ENCODE measurements around the gene CLEC16A. TPM values are rescaled to one million over a fixed set of nuclear protein-coding genes. Genes with fewer than 3 reads are reported as not detected.

Gene CLEC16A
- total and polyA plus RNA-seq, 3 experiments from 2014 or later = 18.6 to 38.2 (median 38.1) TPM

DNA sequence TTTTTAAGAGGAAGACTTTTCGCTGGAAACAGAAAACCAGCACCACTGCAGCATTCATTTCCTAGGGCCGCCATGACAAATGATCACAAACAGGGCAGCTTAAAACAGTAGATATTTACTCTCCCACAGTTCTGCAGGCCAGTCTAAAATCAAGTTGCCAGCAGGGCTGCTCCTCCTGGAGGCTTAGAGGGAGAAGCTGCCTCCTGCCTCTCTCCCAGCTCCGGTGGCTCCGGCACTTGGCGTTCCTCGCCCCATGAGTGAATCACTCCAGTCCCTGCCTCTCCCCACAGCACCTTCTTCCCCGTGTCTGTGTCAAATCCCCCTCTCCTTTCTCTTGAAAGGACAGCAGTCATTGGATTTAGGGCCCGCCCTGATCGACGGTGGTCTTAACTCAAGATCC is 239.6 kb downstream of the CLEC16A start:
- peak overlapping the region in 2 of 8 donors; percentile 73 to 75 for H3K27ac Mint-ChIP-seq
- H3K27me3 Mint-ChIP-seq = peaks cover 0 to under 1% of the 10 kb centered on the region in 2 donors
- no peaks in the 10 kb centered on the region for H3K9me3 Mint-ChIP-seq
- no peak overlapping the region for H3K4me3 ChIP-seq (ENCODE audit: low read length)
- peaks cover 0 to 18% (median 7%) of the 10 kb centered on the region in 3 donors for H3K36me3 Mint-ChIP-seq
- H3K36me3 ChIP-seq (ENCODE audit: insufficient read depth, low read length) = no peaks in the 10 kb centered on the region
- CTCF ChIA-PET = no interaction called here
- H3K27me3 ChIP-seq (ENCODE audit: insufficient read depth, low read length, poor library complexity, severe bottlenecking) = no peaks in the 10 kb centered on the region
- H3K4me3 Mint-ChIP-seq = no peak overlapping the region
- no peaks in the 10 kb centered on the region for H3K4me1 ChIP-seq (ENCODE audit: insufficient read depth, low read length)
- DNase-seq = no peak
- POLR2A ChIA-PET = no interaction called here
- no peaks in the 10 kb centered on the region for H3K9me3 ChIP-seq (ENCODE audit: low read length)
- H3K27ac ChIP-seq (ENCODE audit: low read depth, low read length) = no peak overlapping the region
- peaks cover 0 to 3% (median 0%) of the 10 kb centered on the region in 3 donors for H3K4me1 Mint-ChIP-seq

DNA sequence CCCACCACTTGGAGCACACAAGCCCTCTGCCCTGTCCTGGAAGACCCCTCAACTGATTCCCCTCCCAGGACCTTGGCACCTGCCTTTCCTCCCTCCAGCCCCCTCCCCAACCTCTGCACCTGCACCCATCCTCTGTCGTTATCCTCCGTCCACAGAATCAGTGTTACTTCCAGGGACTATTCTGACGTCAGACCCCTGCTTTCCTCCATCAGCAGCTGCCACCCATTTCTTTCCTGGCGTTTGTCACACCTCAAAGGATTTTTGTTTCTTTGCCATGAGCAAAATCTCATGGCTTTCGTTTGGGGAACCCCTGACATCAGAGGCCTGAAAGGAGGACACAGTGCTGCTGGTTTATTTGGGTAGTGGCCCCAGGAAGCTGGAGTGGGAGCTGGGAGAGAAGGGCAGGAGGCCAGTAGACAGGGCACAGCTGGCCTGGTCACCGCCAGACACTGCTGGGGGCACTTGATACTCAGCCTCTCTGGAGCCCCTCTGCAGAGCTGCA is 243.2 kb downstream of the CLEC16A start:
- H3K27me3 ChIP-seq (ENCODE audit: insufficient read depth, low read length, poor library complexity, severe bottlenecking) = no peaks in the 10 kb centered on the region
- no peak overlapping the region for H3K4me3 ChIP-seq (ENCODE audit: low read length)
- no peaks in the 10 kb centered on the region for H3K9me3 ChIP-seq (ENCODE audit: low read length)
- POLR2A ChIA-PET = no interaction called here
- CTCF ChIA-PET = interaction anchor here (1.3 to 2.0 kb wide), 2 partner anchors 8 to 29 kb away, joined by 3 to 5 read pairs; no protein-coding TSS in a partner anchor
- no peaks in the 10 kb centered on the region for H3K36me3 ChIP-seq (ENCODE audit: insufficient read depth, low read length)
- Mint-ChIP-seq H3K27me3 (peaks cover 0 to 1% of the 10 kb centered on the region in 2 donors), H3K27ac (peak overlapping the region in 1 of 8 donors; percentile 66), H3K36me3 (no peaks in the 10 kb centered on the region), H3K9me3 (no peaks in the 10 kb centered on the region), H3K4me3 (no peak overlapping the region), H3K4me1 (peaks cover 0 to 6% (median 0%) of the 10 kb centered on the region in 3 donors)
- no peak overlapping the region for H3K27ac ChIP-seq (ENCODE audit: low read depth, low read length)
- H3K4me1 ChIP-seq (ENCODE audit: insufficient read depth, low read length) = no peaks in the 10 kb centered on the region
- DNase-seq = no peak

DNA sequence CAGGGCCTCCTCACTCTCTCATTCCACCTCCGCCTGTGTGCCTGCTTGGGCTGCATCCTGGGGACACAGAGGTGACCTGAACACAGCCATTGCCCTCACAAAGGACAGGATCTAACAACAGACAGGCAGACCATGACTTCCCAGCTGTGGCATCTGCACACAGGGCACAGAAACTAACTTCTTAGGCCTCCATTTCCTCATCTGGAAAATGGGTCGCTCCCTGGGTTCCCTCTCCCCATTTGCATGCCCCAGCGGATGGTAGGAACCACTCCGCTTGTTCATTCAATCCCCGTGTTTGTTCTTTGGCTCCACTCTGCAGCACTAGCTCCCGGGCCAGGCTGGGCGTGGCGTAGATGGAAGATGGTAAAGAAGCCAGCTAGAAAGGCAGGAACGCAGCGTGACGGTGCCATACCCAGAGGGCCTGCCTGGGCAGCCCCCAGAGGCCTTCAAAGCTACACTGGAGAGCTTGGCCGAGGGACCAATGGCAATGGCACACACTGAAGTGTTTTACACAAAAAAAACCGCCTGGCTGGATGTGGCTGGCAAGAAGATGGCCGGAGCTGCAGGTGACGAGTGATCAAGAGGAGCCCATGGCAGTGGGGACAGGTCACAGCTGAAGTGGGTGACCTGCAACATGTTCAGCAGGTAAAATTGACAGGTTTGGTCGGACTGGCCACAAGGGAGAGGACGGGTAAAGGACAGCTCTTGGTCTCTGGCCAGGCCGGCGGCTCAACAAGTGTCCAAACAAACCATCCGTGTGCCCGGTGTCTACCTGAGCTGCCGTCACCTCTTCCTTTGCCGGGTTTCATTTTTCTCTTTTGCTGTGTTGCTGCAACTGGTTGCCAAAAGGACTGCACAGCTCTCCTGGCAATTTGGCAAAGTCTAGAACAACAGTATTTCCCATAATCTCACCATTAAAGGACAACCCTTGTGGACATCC is 244.7 kb downstream of the CLEC16A start:
- Histone ChIP-seq H3K4me3 (ENCODE audit: low read length) (no peak overlapping the region), H3K4me1 (ENCODE audit: insufficient read depth, low read length) (no peaks in the 10 kb centered on the region), H3K27ac (ENCODE audit: low read depth, low read length) (no peak overlapping the region), H3K27me3 (ENCODE audit: insufficient read depth, low read length, poor library complexity, severe bottlenecking) (no peaks in the 10 kb centered on the region), H3K9me3 (ENCODE audit: low read length) (no peaks in the 10 kb centered on the region), H3K36me3 (ENCODE audit: insufficient read depth, low read length) (no peaks in the 10 kb centered on the region)
- Mint-ChIP-seq H3K4me1 (peaks cover 0 to 6% (median 0%) of the 10 kb centered on the region in 3 donors), H3K4me3 (no peak overlapping the region), H3K9me3 (no peaks in the 10 kb centered on the region), H3K27me3 (peaks cover 0 to 1% of the 10 kb centered on the region in 2 donors), H3K36me3 (no peaks in the 10 kb centered on the region), H3K27ac (peak overlapping the region in 1 of 8 donors; percentile 34)
- POLR2A ChIA-PET = no interaction called here
- CTCF ChIA-PET = interaction anchor here (1.0 to 2.0 kb wide), 3 partner anchors 9 to 226 kb away, joined by 3 to 5 read pairs (median 3); no protein-coding TSS in a partner anchor
- no peak for DNase-seq

DNA sequence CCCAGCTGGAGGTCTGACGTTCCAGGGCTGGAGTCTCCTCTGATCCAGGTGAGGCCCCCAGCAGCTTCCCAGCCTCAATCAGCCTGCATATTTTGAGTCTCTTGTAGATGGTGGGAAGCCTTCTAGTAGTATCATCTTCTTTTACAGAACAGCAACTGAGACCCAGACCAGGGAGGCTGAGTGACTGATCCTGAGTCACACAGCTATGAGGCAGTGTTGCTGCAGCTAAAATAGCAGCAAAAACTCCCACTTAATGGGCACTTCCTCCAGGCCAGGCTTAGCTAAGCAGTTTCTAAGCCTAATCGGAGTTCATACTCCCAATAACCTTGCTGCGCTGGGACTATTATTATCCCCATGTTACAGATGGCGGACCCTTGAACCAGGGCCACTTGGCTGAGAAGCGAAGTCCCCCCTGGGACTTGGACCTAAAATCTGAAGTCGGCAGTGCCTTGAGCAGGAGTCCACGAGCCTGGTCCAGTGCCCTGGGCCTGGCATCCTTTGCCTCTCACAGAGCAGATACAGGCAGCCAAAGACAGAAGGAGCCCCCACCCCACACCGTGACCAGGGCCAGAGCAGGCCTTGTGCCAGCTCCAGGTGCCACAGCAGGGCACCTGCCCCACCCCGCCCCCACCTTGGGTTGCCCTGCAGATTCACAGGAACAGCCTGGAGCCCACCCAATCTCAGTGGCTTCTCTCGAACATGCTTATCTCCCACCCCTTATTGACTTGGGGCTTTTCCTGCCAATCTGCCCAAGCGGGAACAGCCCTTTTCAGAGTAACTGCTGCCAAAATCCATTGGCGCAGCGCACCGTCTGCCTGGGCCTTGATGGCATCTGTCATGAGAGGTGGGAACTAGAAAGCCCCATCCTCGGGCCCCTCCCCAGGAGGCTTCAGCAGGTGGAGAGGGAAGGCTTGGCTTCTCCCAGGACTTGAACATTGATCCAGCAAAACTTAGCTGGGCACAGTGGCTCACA is 246.5 kb downstream of the CLEC16A start:
- no peak overlapping the region for H3K27ac ChIP-seq (ENCODE audit: low read depth, low read length)
- Mint-ChIP-seq H3K27ac (peak overlapping the region in 1 of 8 donors; percentile 83), H3K4me1 (peaks cover 0 to 6% (median 0%) of the 10 kb centered on the region in 3 donors), H3K4me3 (no peak overlapping the region), H3K36me3 (peaks cover 0 to under 1% (median 0%) of the 10 kb centered on the region in 3 donors), H3K9me3 (no peaks in the 10 kb centered on the region), H3K27me3 (peaks cover 0 to 2% of the 10 kb centered on the region in 2 donors)
- H3K27me3 ChIP-seq (ENCODE audit: insufficient read depth, low read length, poor library complexity, severe bottlenecking) = no peaks in the 10 kb centered on the region
- H3K4me1 ChIP-seq (ENCODE audit: insufficient read depth, low read length) = no peaks in the 10 kb centered on the region
- H3K9me3 ChIP-seq (ENCODE audit: low read length) = no peaks in the 10 kb centered on the region
- H3K4me3 ChIP-seq (ENCODE audit: low read length) = no peak overlapping the region
- ChIA-PET CTCF (no interaction called here), POLR2A (no interaction called here)
- no peaks in the 10 kb centered on the region for H3K36me3 ChIP-seq (ENCODE audit: insufficient read depth, low read length)
- DNase-seq = no peak

DNA sequence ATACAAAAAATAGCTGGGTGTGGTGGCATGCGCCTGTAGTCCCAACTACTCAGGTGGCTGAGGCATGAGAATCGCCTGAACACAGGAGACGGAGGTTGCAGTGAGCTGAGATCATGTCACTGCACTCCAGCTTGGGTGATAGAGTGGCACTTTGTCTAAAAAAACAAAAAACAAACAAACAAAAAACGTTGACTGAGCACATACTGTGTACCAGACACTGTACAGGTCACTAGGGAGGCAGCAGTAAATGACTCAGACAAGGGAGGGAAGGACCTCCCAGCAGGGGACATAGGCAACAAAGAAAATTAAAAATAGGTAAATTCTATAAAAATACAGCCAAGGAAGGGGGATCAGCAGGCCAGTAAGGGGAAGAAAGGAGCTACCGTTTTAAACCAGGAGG is 247.3 kb downstream of the CLEC16A start:
- Histone ChIP-seq H3K4me3 (ENCODE audit: low read length) (no peak overlapping the region), H3K27me3 (ENCODE audit: insufficient read depth, low read length, poor library complexity, severe bottlenecking) (no peaks in the 10 kb centered on the region), H3K9me3 (ENCODE audit: low read length) (no peaks in the 10 kb centered on the region), H3K4me1 (ENCODE audit: insufficient read depth, low read length) (no peaks in the 10 kb centered on the region), H3K27ac (ENCODE audit: low read depth, low read length) (no peak overlapping the region), H3K36me3 (ENCODE audit: insufficient read depth, low read length) (no peaks in the 10 kb centered on the region)
- H3K9me3 Mint-ChIP-seq = no peaks in the 10 kb centered on the region
- ChIA-PET POLR2A (no interaction called here), CTCF (interaction anchor here (1.3 kb wide), 1 partner anchor 26 kb away, joined by 3 read pairs; no protein-coding TSS in a partner anchor)
- no peak for DNase-seq
- H3K36me3 Mint-ChIP-seq = peaks cover 0 to 1% (median 0%) of the 10 kb centered on the region in 3 donors
- H3K27me3 Mint-ChIP-seq = peaks cover 0 to 2% of the 10 kb centered on the region in 2 donors
- H3K4me1 Mint-ChIP-seq = peaks cover 0 to 6% (median 0%) of the 10 kb centered on the region in 3 donors
- H3K4me3 Mint-ChIP-seq = no peak overlapping the region
- H3K27ac Mint-ChIP-seq = peak overlapping the region in 2 of 8 donors; percentile 5 to 55

DNA sequence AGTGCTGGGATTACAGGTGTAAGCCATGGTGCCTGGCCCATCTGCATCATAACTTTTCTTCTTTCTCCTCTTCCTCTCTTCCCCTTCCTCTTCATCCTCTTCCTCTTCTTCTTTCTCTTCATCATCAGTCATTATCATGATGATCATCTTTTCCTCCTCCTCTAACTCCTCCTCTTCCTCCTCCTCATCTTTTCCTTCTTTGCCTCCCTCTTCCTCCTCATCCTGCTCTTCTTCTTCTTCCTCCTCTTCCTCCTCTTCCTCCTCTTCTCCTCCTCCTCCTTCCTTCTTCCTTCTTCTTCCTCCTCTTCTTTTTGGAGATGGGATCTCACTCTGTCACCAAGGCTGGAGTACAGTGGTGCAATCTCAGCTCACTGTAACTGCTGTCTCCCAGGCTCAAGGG is 249.1 kb downstream of the CLEC16A start:
- Mint-ChIP-seq H3K27ac (no peak overlapping the region), H3K27me3 (peaks cover 0 to 2% of the 10 kb centered on the region in 2 donors), H3K4me1 (peaks cover 0 to 6% (median 0%) of the 10 kb centered on the region in 3 donors), H3K9me3 (no peaks in the 10 kb centered on the region), H3K4me3 (no peak overlapping the region), H3K36me3 (peaks cover 0 to 1% (median 0%) of the 10 kb centered on the region in 3 donors)
- no peaks in the 10 kb centered on the region for H3K27me3 ChIP-seq (ENCODE audit: insufficient read depth, low read length, poor library complexity, severe bottlenecking)
- no peak overlapping the region for H3K27ac ChIP-seq (ENCODE audit: low read depth, low read length)
- H3K36me3 ChIP-seq (ENCODE audit: insufficient read depth, low read length) = no peaks in the 10 kb centered on the region
- no peaks in the 10 kb centered on the region for H3K4me1 ChIP-seq (ENCODE audit: insufficient read depth, low read length)
- H3K9me3 ChIP-seq (ENCODE audit: low read length) = no peaks in the 10 kb centered on the region
- ChIA-PET POLR2A (no interaction called here), CTCF (no interaction called here)
- DNase-seq = no peak
- no peak overlapping the region for H3K4me3 ChIP-seq (ENCODE audit: low read length)

DNA sequence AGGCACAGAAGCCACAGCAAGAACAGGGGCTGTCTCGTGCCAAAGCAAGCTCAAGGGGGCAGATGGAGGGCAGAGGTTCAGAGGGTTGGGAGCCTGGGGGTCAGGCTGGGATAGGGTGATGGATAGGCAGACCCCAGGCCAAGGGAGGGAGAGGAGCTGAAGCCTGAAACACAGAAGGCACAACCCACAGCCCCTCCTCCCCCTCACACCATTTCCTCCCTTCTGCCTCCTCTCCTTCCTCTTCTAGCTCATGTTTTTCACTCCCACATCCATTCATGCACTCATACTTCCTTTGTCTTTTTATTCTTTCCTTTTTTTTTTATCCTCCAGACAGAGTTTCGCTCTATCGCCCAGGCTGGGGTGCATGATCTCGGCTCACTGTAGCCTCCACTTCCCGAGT is 250.5 kb downstream of the CLEC16A start:
- Histone ChIP-seq H3K4me1 (ENCODE audit: insufficient read depth, low read length) (peaks cover 6% of the 10 kb centered on the region), H3K4me3 (ENCODE audit: low read length) (no peak overlapping the region), H3K36me3 (ENCODE audit: insufficient read depth, low read length) (no peaks in the 10 kb centered on the region), H3K27me3 (ENCODE audit: insufficient read depth, low read length, poor library complexity, severe bottlenecking) (no peaks in the 10 kb centered on the region), H3K27ac (ENCODE audit: low read depth, low read length) (no peak overlapping the region), H3K9me3 (ENCODE audit: low read length) (no peaks in the 10 kb centered on the region)
- ChIA-PET POLR2A (no interaction called here), CTCF (interaction anchor here (1.0 kb wide), 1 partner anchor 61 kb away, joined by 3 read pairs; the partner anchor contains the start of gene SOCS1)
- Mint-ChIP-seq H3K4me1 (no peaks in the 10 kb centered on the region), H3K27ac (no peak overlapping the region), H3K4me3 (no peak overlapping the region), H3K9me3 (no peaks in the 10 kb centered on the region), H3K27me3 (peaks cover 0 to 1% of the 10 kb centered on the region in 2 donors), H3K36me3 (peaks cover 0 to 1% (median 0%) of the 10 kb centered on the region in 3 donors)
- no peak for DNase-seq
